Natural killer cell (primary cell): ENCODE data around the gene ADRA2B. TPM values are rescaled to one million over a fixed set of nuclear protein-coding genes. Genes with fewer than 3 reads are reported as not detected.
"Not testable (repeated sequence)": the region's sequence is repeated elsewhere in the genome, so short reads cannot be mapped to it uniquely, and the experiment has no call there.

Experiments used
- ATAC-seq, 3 donors: fragments of 150-1000 bp in 2 of 3; fragments of 200-7000 bp in 1 of 3; cut with Tn5 transposase; 1 replicate in 1 of 3; 2 replicates in 2 of 3; pipeline ENCODE4 v1.10.0; 2021; ENCODE audit warnings: mild to moderate bottlenecking in 2 of 3, moderate library complexity in 2 of 3
- DNase-seq, 2 donors: peaks; one replicate each; pipeline versions ENCODE4 v3.0.0 to v3.0.0-alpha.2; 2013 to 2021; ENCODE audit warnings: mixed read lengths in 1 of 2
- H3K27ac ChIP-seq: one replicate; pipeline ENCODE4 v1.5.1; 2013; ENCODE audit warnings: mild to moderate bottlenecking, low read length
- H3K27me3 ChIP-seq: one replicate; pipeline ENCODE4 v1.6.1; 2013; ENCODE audit warnings: low read length; ENCODE audit not compliant: control insufficient read depth, insufficient read depth
- H3K36me3 ChIP-seq: one replicate; pipeline ENCODE4 v1.6.1; 2013; ENCODE audit warnings: low read length; ENCODE audit not compliant: control insufficient read depth, insufficient read depth
- H3K4me1 ChIP-seq: one replicate; pipeline ENCODE4 v1.6.1; 2013; ENCODE audit warnings: low read length; ENCODE audit not compliant: control insufficient read depth, insufficient read depth
- H3K4me3 ChIP-seq: one replicate; pipeline ENCODE4 v1.5.1; 2013; ENCODE audit warnings: low read length
- H3K9me3 ChIP-seq: one replicate; pipeline ENCODE4 v1.6.1; 2013; ENCODE audit warnings: low read length; ENCODE audit not compliant: control insufficient read depth, insufficient read depth
- H3K27ac Mint-ChIP-seq, 2 donors: one replicate each; pipeline ENCODE4 v1.8.0; 2022; ENCODE audit warnings: mild to moderate bottlenecking in 2 of 2, mixed read lengths in 2 of 2, moderate library complexity in 1 of 2
- H3K27me3 Mint-ChIP-seq, 2 donors: one replicate each; pipeline ENCODE4 v1.8.0; 2022; ENCODE audit warnings: low read depth in 2 of 2, mixed read lengths in 2 of 2
- H3K36me3 Mint-ChIP-seq: one replicate; pipeline ENCODE4 v1.8.0; 2022; ENCODE audit warnings: mixed read lengths
- H3K4me1 Mint-ChIP-seq, 2 donors: one replicate each; pipeline ENCODE4 v1.8.0; 2022; ENCODE audit warnings: mixed read lengths in 2 of 2
- H3K4me3 Mint-ChIP-seq: one replicate; pipeline ENCODE4 v1.8.0; 2022; ENCODE audit warnings: mild to moderate bottlenecking, moderate library complexity, mixed read lengths
- H3K9me3 Mint-ChIP-seq, 2 donors: one replicate each; pipeline ENCODE4 v1.8.0; 2022; ENCODE audit warnings: mixed read lengths in 2 of 2
- CTCF ChIP-seq: fragments of 200-600 bp; IDR thresholded peaks from one replicate; pipeline ENCODE4 v1.8.0; 2022; ENCODE audit warnings: antibody characterized with exemption
- WGBS: methylation state at CpG from one replicate; pipeline ENCODE4 v1.1.7; 2013; ENCODE audit warnings: missing lambda C conversion rate; ENCODE audit not compliant: insufficient coverage; 5-methylcytosine and 5-hydroxymethylcytosine counted together
- intact Hi-C: fragments of 100-400 bp; cut with micrococcal nuclease; formaldehyde crosslinking; loops from one replicate; pipeline ENCODE4 v1.14.2; 2022
- total RNA-seq, 4 donors: library from RNA; stranded (reverse); fragments of 120-200 nt in 1 of 4; gene quantifications; one replicate each; pipeline versions ENCODE4 v1.2.3 to v1.2.4, GENCODE V29; 2013 to 2022

ADRA2B gene
- total RNA-seq, 3 donors from 2014 or later (not counting 1 experiment from before 2014, with no cell fraction given), result 0.18 to 1.3 (median 0.38) TPM

GRCh38 chr2:96065381-96065930, 50.9 kb downstream of the ADRA2B start:
- ATAC-seq, result no peak
- H3K9me3 Mint-ChIP-seq, result no peaks in the 10 kb centered on the region
- Histone ChIP-seq H3K4me1 (peaks cover 3% of the 10 kb centered on the region), H3K9me3 (no peaks in the 10 kb centered on the region), H3K27ac (no peak overlapping the region), H3K36me3 (no peaks in the 10 kb centered on the region), H3K4me3 (no peak overlapping the region), H3K27me3 (no peaks in the 10 kb centered on the region)
- TF ChIP-seq CTCF, result no peak
- no peak for DNase-seq
- H3K4me1 Mint-ChIP-seq, result no peaks in the 10 kb centered on the region
- WGBS, result 78% methylated on average over 4 of the region's 4 CpGs
- no peaks in the 10 kb centered on the region for H3K36me3 Mint-ChIP-seq
- H3K27me3 Mint-ChIP-seq, result no peaks in the 10 kb centered on the region
- H3K27ac Mint-ChIP-seq, result no peak overlapping the region
- intact Hi-C loops, result no loop called here
- H3K4me3 Mint-ChIP-seq, result no peak overlapping the region

DNA sequence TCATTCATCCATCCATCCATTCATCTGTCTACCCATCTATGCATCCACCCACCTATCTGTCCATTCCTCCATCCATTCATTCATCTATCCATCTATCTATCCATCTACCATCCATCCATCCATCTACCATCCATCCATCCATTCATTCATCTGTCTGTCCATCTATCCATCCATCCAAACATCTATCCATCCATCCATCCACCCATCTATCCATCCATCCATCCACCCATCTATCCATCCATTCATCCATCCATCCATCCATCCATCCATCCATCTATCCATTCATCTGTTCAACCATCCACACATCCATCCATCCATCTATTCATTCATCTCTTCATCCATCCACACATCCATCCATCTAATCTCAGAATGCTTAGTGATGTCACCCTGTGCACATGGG, 51.6 kb downstream of the ADRA2B start:
- H3K36me3 ChIP-seq, H3K27ac Mint-ChIP-seq, intact Hi-C loops, H3K27me3 ChIP-seq, H3K4me1 ChIP-seq, ATAC-seq, H3K4me1 Mint-ChIP-seq, H3K36me3 Mint-ChIP-seq, DNase-seq, H3K4me3 Mint-ChIP-seq, H3K4me3 ChIP-seq, H3K27ac ChIP-seq, H3K9me3 ChIP-seq, H3K9me3 Mint-ChIP-seq, H3K27me3 Mint-ChIP-seq: not testable (repeated sequence)

GRCh38 chr2:96064047-96064675, 52.2 kb downstream of the ADRA2B start:
- intact Hi-C loops, H3K4me3 ChIP-seq, H3K4me3 Mint-ChIP-seq, H3K9me3 ChIP-seq, H3K36me3 Mint-ChIP-seq, H3K4me1 Mint-ChIP-seq, H3K9me3 Mint-ChIP-seq, DNase-seq, ATAC-seq, H3K4me1 ChIP-seq, H3K27ac Mint-ChIP-seq, H3K27me3 Mint-ChIP-seq, H3K27me3 ChIP-seq, H3K27ac ChIP-seq, H3K36me3 ChIP-seq: not testable (repeated sequence)
- 100% methylated on average over 1 of the region's 3 CpGs for WGBS

- H3K27me3 Mint-ChIP-seq, H3K4me1 ChIP-seq, H3K36me3 Mint-ChIP-seq, H3K36me3 ChIP-seq, H3K9me3 Mint-ChIP-seq, H3K4me1 Mint-ChIP-seq, intact Hi-C loops, H3K27ac ChIP-seq, H3K4me3 ChIP-seq, H3K27me3 ChIP-seq, H3K27ac Mint-ChIP-seq, H3K9me3 ChIP-seq, H3K4me3 Mint-ChIP-seq: not testable (repeated sequence)
- DNase-seq (peak in 1 of 2 donors; percentile 17), ATAC-seq (peak; percentile 30 to 91 (median 40))
- 77% methylated on average over 6 of the region's 12 CpGs for WGBS
These were observed 53.1 kb downstream of the ADRA2B start for GRCh38 chr2:96063116-96063899.

Other genes starting within 250 kb of the ADRA2B start
- gene ANKRD36C, start 124.7 kb downstream of the ADRA2B start, total RNA-seq, result 10 to 100 TPM; 84.5 to 91.5 (median 85.4) TPM
- 1 to 10 TPM; 2.3 to 6.0 (median 3.8) TPM for gene GPAT2, start 81.7 kb downstream of the ADRA2B start, total RNA-seq
- gene ASTL, start 21.9 kb upstream of the ADRA2B start, total RNA-seq, result 10 to 100 TPM in 1 of 3 donors, 1 to 10 TPM in 2; 5.5 to 11.3 (median 8.8) TPM
- 100 to 1,000 TPM; 300 to 564 (median 432) TPM for gene DUSP2, start 28.9 kb upstream of the ADRA2B start, total RNA-seq
- gene STARD7, start 92.3 kb upstream of the ADRA2B start, total RNA-seq, result 100 to 1,000 TPM in 1 of 3 donors, 10 to 100 TPM in 2; 62.6 to 106 (median 86.1) TPM
- 10 to 100 TPM; 49.8 to 59.3 (median 54.5) TPM for gene TMEM127, start 149.4 kb upstream of the ADRA2B start, total RNA-seq
- gene CIAO1, start 149.7 kb upstream of the ADRA2B start, total RNA-seq, result 100 to 1,000 TPM in 2 of 3 donors, 10 to 100 TPM in 1; 74.9 to 109 (median 106) TPM
- 100 to 1,000 TPM; 207 to 236 (median 228) TPM for gene SNRNP200, start 189.0 kb upstream of the ADRA2B start, total RNA-seq
- gene ITPRIPL1, start 208.7 kb upstream of the ADRA2B start, total RNA-seq, result 10 to 100 TPM; 14.1 to 28.7 (median 20.5) TPM
- 1 to 10 TPM; 2.1 to 2.9 (median 2.7) TPM for gene NCAPH, start 219.2 kb upstream of the ADRA2B start, total RNA-seq